ENCODE results near the gene COG8. TPM values are rescaled to one million over a fixed set of nuclear protein-coding genes. Genes with fewer than 3 reads are reported as not detected.
A peak's percentile ranks its signal among the peaks of the same experiment; 100 is the strongest.

Gene COG8
- total RNA-seq, 2 donors from 2014 or later = 45.8 to 49.3 TPM

DNA sequence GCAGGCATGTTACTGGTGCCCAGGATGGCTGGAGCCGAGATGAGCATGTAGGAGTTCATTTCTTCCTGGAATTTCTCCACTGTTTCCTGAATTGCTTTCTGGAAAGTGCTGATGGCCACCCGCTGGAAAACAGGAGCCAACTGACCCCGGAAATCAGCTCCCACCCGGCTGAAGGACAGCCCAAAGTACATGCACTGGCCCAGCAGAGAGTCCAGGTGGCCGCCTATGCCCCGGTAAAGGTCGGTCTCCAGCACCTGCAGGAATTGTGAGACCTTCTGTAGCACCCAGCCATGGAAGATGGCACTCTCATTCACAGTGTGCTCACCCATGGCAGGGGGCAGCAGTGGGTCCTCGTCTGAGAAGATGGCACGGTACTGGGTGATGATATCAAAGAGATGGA, 4.7 kb downstream of the COG8 start:
- TF ChIP-seq, protein P1, sequence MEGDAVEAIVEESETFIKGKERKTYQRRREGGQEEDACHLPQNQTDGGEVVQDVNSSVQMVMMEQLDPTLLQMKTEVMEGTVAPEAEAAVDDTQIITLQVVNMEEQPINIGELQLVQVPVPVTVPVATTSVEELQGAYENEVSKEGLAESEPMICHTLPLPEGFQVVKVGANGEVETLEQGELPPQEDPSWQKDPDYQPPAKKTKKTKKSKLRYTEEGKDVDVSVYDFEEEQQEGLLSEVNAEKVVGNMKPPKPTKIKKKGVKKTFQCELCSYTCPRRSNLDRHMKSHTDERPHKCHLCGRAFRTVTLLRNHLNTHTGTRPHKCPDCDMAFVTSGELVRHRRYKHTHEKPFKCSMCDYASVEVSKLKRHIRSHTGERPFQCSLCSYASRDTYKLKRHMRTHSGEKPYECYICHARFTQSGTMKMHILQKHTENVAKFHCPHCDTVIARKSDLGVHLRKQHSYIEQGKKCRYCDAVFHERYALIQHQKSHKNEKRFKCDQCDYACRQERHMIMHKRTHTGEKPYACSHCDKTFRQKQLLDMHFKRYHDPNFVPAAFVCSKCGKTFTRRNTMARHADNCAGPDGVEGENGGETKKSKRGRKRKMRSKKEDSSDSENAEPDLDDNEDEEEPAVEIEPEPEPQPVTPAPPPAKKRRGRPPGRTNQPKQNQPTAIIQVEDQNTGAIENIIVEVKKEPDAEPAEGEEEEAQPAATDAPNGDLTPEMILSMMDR (conservative IDR thresholded peaks at IDR 0.05) = no peak
- Mint-ChIP-seq H3K27ac (no peak overlapping the region), H3K4me1 (peaks cover 7% of the 10 kb centered on the region), H3K9me3 (no peaks in the 10 kb centered on the region), H3K4me3 (no peak overlapping the region), H3K27me3 (ENCODE audit: insufficient read depth) (no peaks in the 10 kb centered on the region), H3K36me3 (ENCODE audit: low read depth) (peaks cover 49% of the 10 kb centered on the region)
- Histone ChIP-seq H3K27me3 (ENCODE audit: control insufficient read depth, insufficient read depth, low read length, poor library complexity, severe bottlenecking) (no peaks in the 10 kb centered on the region), H3K27ac (ENCODE audit: low read depth, low read length) (no peak overlapping the region), H3K4me1 (ENCODE audit: control insufficient read depth, insufficient read depth, low read length) (no peaks in the 10 kb centered on the region), H3K4me3 (ENCODE audit: low read length) (no peak overlapping the region), H3K9ac (ENCODE audit: extremely low read depth, low read length, poor library complexity, severe bottlenecking) (no peak overlapping the region), H3K36me3 (ENCODE audit: control insufficient read depth, insufficient read depth, low read length) (peaks cover 56% of the 10 kb centered on the region), H3K9me3 (ENCODE audit: control insufficient read depth, low read length) (no peaks in the 10 kb centered on the region)
- no peak for DNase-seq
- 89 to 94% methylated on average over 6 to 9 of the region's 9 CpGs for WGBS, 2 experiments (ENCODE audit: insufficient coverage in 1 of 2, insufficient read length in 1 of 2)

DNA sequence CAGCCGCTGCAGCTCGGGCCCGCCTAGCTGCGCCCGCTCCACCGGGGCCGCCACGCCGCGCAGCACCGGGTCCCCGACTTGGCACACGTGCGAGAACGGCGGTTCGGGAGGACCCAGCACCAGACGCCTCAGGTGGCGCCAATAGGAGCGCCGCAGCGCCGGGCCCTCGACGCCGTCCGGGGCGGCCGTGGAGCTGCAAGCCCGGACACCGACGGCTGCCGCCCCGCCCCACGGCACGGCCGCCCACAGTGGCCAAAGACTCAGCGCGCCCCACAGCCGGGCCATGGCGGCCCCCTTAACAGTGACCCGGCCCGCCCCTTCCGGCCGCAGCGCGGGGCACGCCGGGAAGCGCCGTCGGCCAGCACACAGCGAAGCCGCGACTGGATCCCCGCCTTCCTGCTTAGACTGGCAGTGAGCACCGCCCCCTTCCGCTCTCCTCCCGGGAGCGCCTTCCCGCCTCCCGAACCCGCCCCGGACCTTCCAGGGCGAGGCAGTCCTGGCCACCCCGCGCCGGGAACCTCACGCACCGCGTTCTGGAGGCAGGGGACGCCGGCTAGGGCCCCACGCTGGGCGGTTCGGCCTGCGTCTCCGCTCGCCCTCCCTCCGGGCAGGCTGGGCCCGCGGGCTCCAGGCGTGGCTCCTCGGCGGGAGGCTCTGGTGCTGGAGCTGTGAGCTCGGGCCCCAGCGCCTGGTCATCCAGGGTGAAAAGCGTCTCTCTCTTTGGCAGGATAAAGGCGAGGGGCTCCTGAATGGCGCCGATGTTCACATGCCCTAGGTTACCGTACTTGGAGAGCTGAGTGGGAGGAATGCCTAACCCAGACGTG, 8.9 kb downstream of the COG8 start, which contains the start of gene PDF:
PDF (minus strand) TSS at position 303 of the 824 bp plus-strand sequence; CDS start at position 285, 18 bp downstream.
- H3K4me1 Mint-ChIP-seq = peaks cover 21% of the 10 kb centered on the region
- H3K27ac Mint-ChIP-seq = peak within 1 kb of the TSS; percentile 93
- Histone ChIP-seq H3K36me3 (ENCODE audit: control insufficient read depth, insufficient read depth, low read length) (peaks cover 76% of the 10 kb centered on the region), H3K27me3 (ENCODE audit: control insufficient read depth, insufficient read depth, low read length, poor library complexity, severe bottlenecking) (no peaks in the 10 kb centered on the region), H3K4me3 (ENCODE audit: low read length) (peak within 1 kb of the TSS; percentile 88), H3K9me3 (ENCODE audit: control insufficient read depth, low read length) (no peaks in the 10 kb centered on the region), H3K27ac (ENCODE audit: low read depth, low read length) (peak within 1 kb of the TSS; percentile 92), H3K4me1 (ENCODE audit: control insufficient read depth, insufficient read depth, low read length) (no peaks in the 10 kb centered on the region), H3K9ac (ENCODE audit: extremely low read depth, low read length, poor library complexity, severe bottlenecking) (peak within 1 kb of the TSS; percentile 47)
- no peaks in the 10 kb centered on the region for H3K27me3 Mint-ChIP-seq (ENCODE audit: insufficient read depth)
- WGBS, 2 experiments (ENCODE audit: insufficient coverage in 1 of 2, insufficient read length in 1 of 2) = 5 to 19% methylated on average over 17 to 93 of the region's 93 CpGs
- no peaks in the 10 kb centered on the region for H3K9me3 Mint-ChIP-seq
- DNase-seq = peak; percentile 98
- peak within 1 kb of the TSS; percentile 70 for H3K4me3 Mint-ChIP-seq
- TF ChIP-seq, protein P1 (conservative IDR thresholded peaks at IDR 0.05) = no peak
- peaks cover 69% of the 10 kb centered on the region for H3K36me3 Mint-ChIP-seq (ENCODE audit: low read depth)

DNA sequence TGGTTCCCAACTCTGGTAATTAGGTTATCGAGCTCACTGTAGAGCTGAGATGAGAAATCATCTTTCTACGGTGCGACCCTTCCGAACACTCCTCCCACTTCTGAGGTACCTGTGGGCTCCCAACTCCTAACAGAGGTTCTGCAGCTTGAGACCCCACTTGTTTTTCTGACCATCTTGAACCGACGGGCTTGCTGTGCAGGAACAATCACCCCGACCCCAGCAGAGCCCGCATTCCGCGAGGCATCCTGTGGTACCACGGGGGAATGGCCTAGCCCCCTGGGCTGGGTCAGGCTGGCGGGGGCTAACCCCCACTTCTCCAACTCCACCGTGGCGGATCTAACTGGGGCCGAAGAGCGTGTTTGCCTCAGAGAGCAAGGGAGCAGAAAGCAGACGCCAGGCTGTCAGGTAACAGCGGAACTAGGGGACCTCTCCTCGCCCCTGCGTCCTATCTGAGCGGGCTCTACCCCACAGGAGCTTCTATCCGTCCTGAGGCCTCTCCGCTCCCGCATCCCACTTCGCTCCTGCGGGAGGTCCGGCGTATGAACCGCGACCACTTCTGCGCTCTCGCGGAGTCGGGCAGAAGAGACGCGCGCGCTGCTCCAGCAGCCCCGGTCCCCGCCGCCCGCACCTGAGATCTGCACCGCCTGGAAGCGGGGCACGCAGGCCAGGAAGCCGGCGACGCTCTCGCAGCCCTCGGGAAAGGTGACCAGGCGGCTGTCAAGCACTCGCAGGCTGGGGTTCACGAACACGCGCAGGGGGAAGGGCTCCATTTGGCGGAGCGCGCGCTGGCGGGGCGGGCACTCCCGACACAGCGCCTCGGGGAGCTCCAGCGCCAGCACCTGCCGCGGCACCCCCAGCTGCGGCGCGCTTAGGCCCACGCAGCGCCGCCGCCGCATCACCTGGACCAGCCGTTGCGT, 9.7 kb downstream of the COG8 start:
- Mint-ChIP-seq H3K36me3 (ENCODE audit: low read depth) (peaks cover 68% of the 10 kb centered on the region), H3K9me3 (no peaks in the 10 kb centered on the region)

More for the DNA sequence above, 9.7 kb downstream of the COG8 start:
- peak overlapping the region; percentile 88 for H3K4me3 ChIP-seq (ENCODE audit: low read length)
- no peaks in the 10 kb centered on the region for H3K27me3 ChIP-seq (ENCODE audit: control insufficient read depth, insufficient read depth, low read length, poor library complexity, severe bottlenecking)
- WGBS, 2 experiments (ENCODE audit: insufficient coverage in 1 of 2, insufficient read length in 1 of 2) = 9 to 19% methylated on average over 25 to 77 of the region's 77 CpGs
- peaks cover 75% of the 10 kb centered on the region for H3K36me3 ChIP-seq (ENCODE audit: control insufficient read depth, insufficient read depth, low read length)
- peaks cover 21% of the 10 kb centered on the region for H3K4me1 Mint-ChIP-seq
- H3K27ac Mint-ChIP-seq = peak overlapping the region; percentile 55
- peak; percentile 67 for DNase-seq
- H3K9ac ChIP-seq (ENCODE audit: extremely low read depth, low read length, poor library complexity, severe bottlenecking) = peak overlapping the region; percentile 44
- no peaks in the 10 kb centered on the region for H3K27me3 Mint-ChIP-seq (ENCODE audit: insufficient read depth)
- peak overlapping the region; percentile 64 for H3K27ac ChIP-seq (ENCODE audit: low read depth, low read length)
- H3K9me3 ChIP-seq (ENCODE audit: control insufficient read depth, low read length) = no peaks in the 10 kb centered on the region
- TF ChIP-seq, protein P1 (conservative IDR thresholded peaks at IDR 0.05) = no peak
- no peaks in the 10 kb centered on the region for H3K4me1 ChIP-seq (ENCODE audit: control insufficient read depth, insufficient read depth, low read length)
- peak overlapping the region; percentile 70 for H3K4me3 Mint-ChIP-seq
